AG09309 (cell line): Measurements from ENCODE around the gene FLT3.

Source experiments
- DNase-seq: peaks from one replicate; pipeline ENCODE4 v3.0.0-alpha.2; 2010; ENCODE audit warnings: low read depth
- H3K4me3 ChIP-seq: 2 replicates; pipeline ENCODE4 v1.5.1; 2011; ENCODE audit warnings: mild to moderate bottlenecking, low read depth, low read length, moderate library complexity; ENCODE audit not compliant: control insufficient read depth
- CTCF ChIP-seq: IDR thresholded peaks from 2 replicates; pipeline ENCODE4 v1.5.1; 2011; ENCODE audit warnings: mild to moderate bottlenecking, low read depth, low read length, inconsistent platforms; ENCODE audit not compliant: insufficient read depth, control insufficient read depth; ENCODE audit errors: missing control alignments

The FLT3 gene

GRCh38 chr13:27962982-27963381 is 137.4 kb downstream of the FLT3 start:
- no peak for TF ChIP-seq CTCF
- no peak for DNase-seq
- H3K4me3 ChIP-seq: no peak overlapping the region

- no peak for TF ChIP-seq CTCF
- H3K4me3 ChIP-seq: no peak overlapping the region
- DNase-seq: no peak
These were observed 138.1 kb downstream of the FLT3 start for GRCh38 chr13:27962128-27962841.

GRCh38 chr13:27961227-27962085 is 138.9 kb downstream of the FLT3 start:
- DNase-seq: no peak
- no peak for TF ChIP-seq CTCF
- no peak overlapping the region for H3K4me3 ChIP-seq

GRCh38 chr13:27960362-27961226 is 139.8 kb downstream of the FLT3 start:
- DNase-seq: no peak
- peak overlapping the region; percentile 4 for H3K4me3 ChIP-seq
- TF ChIP-seq CTCF: peak; percentile 47

- H3K4me3 ChIP-seq: peak overlapping the region; percentile 4; the same call in 1 of the 2 replicates
- no peak for TF ChIP-seq CTCF
These were observed 140.4 kb downstream of the FLT3 start for GRCh38 chr13:27959976-27960361.

GRCh38 chr13:27956576-27957300 is 143.6 kb downstream of the FLT3 start:
- TF ChIP-seq CTCF: no peak
- no peak overlapping the region for H3K4me3 ChIP-seq
- no peak for DNase-seq

More at GRCh38 chr13:27959976-27960361, 140.4 kb downstream of the FLT3 start:
- DNase-seq: no peak
